RPMI7951 (cell line): ENCODE data around the gene PIAS2. TPM values are rescaled to one million over a fixed set of nuclear protein-coding genes. Genes with fewer than 3 reads are reported as not detected.
"Not testable (repeated sequence)": the region's sequence is repeated elsewhere in the genome, so short reads cannot be mapped to it uniquely, and the experiment has no call there.

Experiments
- DNase-seq: peaks from one replicate; pipeline ENCODE4 v3.0.0-alpha.2; 2012; ENCODE audit warnings: low read depth
- total RNA-seq: library from RNA; depleted of rRNA; stranded (reverse); fragments of >200 nt; shearing (Covaris generic); gene quantifications from 2 replicates; pipeline ENCODE4 v1.2.3, GENCODE V29; 2014

Gene PIAS2
- total RNA-seq, 1 experiment from 2014 or later = 23.8 TPM

DNA sequence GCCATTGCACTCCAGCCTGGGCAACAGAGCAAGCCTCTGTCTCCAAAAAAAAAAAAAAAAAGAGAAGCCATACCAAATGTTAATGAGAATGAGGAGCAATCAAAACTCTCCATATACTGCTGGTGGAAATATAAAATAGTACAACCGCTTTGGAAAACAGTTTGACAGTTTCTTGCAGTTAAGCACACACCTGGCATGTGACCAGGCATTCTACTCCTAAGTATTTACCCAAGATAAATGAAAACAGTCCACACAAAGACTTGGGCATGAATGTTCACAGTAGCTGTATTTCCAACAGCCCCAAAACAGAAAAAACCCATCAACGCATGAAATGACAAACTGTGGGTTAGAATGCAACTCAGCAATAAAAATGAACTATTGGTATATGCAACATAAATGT is 84.5 kb downstream of the PIAS2 start:
- DNase-seq = no peak

- not testable (repeated sequence) for DNase-seq
Observed at GRCh38 chr18:46832422-46832821, 84.9 kb downstream of the PIAS2 start.

DNA sequence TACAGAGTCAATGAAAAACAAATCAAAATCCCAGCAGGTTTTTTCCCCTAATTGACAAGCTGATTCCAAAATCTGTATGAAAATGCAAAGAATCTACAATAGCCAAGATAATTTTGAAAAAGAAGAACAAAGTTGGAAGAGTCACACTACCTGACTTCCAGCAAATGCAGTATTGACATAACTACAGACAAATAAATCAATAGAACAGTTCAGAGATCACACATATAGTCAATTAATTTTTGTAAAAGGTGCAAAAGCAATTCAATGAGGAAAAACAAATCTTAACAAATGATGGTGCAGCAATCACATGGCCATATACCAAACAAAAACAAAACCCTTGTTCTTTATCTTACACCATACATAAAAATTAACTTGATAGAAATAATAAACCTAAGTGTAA is 85.9 kb downstream of the PIAS2 start:
- no peak for DNase-seq

- no peak for DNase-seq
Observed at GRCh38 chr18:46830633-46831032, 86.7 kb downstream of the PIAS2 start.

DNA sequence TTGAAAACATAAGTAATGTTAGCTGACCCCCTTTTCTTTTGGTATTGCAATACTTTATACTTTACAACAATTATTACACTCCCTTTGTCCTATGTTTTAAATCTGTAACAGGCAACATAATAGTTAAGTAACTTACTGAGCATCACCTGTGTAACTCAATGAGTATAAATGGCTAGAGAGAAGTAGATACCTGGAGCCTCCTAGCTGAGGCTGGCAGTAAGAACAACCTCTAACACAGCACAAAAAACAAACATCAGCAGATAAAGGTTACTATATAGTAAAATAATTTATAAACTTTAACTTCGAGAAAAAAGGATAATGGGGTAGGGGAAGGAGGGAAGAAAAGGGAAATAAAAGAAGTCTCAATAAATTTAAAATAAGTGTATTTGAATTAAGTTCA is 87.4 kb downstream of the PIAS2 start:
- no peak for DNase-seq

DNA sequence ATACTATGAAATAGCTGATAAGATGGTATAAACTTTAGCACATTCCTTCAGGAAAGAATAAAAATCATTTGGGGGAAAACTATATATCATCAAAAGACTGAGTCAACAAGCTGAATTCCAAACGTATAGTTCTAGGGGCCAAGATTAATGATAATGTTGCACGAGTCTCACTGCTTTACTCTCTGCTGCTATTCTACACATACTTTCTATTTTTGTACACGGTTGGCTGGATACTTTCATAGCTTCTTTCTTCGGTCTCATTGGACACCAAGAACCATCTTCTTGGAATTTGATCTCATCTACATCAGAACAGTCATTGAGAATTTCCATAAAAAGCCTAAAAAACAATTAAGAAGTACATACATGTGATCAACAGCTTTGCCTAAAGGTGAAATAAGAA is 87.8 kb downstream of the PIAS2 start:
- DNase-seq = no peak

GRCh38 chr18:46821856-46822711 is 95.2 kb downstream of the PIAS2 start:
- DNase-seq = no peak

DNA sequence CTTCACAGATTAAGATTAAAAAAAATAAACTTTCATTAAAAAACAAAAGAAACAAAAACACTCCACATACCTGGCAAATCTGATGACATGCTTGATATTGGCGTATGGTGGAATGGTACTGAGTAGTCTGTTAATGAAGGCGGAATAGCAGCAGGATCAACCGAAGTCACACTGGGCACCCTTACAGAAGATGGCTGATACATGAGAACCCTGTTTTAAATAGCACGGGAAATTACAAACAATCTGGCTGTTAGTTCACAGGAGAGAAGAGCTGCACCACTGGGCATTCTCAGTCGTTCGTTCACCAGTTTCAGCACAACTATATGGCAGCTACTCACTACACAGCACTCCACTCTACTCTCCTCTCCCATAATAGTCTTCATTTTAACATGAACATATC is 96.4 kb downstream of the PIAS2 start:
- DNase-seq = no peak

- DNase-seq = no peak
Observed at GRCh38 chr18:46815661-46816060, 101.6 kb downstream of the PIAS2 start.

GRCh38 chr18:46814399-46814798 is 102.9 kb downstream of the PIAS2 start:
- no peak for DNase-seq

GRCh38 chr18:46812311-46812710 is 105.0 kb downstream of the PIAS2 start:
- DNase-seq = no peak

GRCh38 chr18:46810481-46811000 is 106.8 kb downstream of the PIAS2 start:
- DNase-seq = no peak

DNA sequence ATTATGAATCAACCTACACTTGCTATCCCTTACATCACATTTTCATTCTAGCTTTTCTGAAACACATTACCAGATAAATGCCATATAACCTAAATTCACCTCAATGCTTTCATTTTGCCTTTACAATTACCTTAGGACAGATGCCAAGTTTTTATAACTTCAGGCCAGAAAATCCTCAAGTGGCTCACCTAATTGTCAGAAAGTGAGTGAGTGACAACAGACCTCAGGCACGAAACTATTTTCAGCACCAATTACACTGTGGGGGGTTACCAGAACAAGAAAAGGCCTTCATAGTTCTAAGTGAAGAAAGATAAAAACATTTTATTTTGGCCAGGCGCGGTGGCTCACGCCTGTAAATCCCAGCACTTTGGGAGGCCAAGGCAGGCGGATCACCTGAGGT is 108.2 kb downstream of the PIAS2 start:
- DNase-seq = no peak

- not testable (repeated sequence) for DNase-seq
Observed at GRCh38 chr18:46795945-46796344, 121.4 kb downstream of the PIAS2 start.

GRCh38 chr18:46794607-46795006 is 122.7 kb downstream of the PIAS2 start:
- DNase-seq = no peak

DNA sequence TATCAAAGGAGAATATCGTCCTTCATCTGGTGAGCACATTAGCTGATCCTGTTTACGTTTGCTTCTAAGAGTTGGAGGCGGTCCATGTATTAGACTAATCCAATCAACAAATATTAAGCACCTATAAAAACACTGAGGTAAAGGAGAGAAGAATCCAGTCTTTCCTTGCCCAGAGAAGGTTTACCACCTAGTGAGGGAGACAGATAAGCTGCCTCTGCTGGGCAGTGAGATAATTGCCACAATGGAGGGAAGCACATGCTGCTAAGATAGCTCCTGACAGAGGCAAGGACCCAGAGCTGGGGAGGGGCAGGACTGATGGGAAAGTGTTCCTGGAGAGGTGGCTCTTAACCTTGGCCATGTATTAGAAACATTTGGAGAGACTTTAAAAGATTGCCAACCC is 123.7 kb downstream of the PIAS2 start:
- DNase-seq = peak; percentile 4

DNA sequence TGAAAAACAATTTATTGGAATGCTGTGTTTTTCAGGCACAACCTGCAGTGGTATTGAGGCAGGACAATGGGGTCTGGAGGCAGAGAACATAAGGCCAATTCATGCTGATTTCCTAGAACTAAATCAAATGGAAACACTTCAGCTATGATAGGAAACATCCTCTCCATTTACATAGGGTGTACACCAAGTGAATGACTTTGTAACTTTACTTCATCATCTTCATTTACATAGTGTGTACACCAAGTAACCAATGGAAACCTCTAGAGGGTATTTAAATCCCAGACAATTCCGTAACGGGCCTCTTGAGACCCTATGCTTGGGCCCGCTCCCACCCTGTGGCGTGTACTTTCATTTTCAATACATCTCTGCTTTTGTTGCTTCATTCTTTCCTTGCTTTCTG is 128.2 kb downstream of the PIAS2 start:
- DNase-seq = no peak

- no peak for DNase-seq
Observed at GRCh38 chr18:46787674-46788073, 129.6 kb downstream of the PIAS2 start.

DNA sequence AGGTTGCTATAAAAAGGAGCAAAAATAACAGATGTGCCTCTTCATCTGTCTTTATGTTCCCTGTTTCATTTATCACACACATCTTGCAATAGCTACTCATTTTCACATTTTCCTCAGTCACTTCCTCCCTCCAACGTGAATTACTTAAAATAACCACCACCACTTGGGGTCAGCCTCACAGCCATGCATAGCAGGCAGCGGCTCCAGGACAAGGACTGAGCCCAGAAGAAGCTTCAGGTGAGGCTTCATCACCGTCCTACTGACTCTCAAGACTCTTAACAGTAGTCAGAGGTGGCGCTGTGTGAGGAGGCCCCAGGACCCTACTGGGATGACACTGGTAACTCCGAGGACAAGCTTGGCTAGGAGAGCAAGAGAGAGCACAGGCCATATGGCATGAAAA is 144.9 kb downstream of the PIAS2 start:
- no peak for DNase-seq

GRCh38 chr18:46771141-46771540 is 146.2 kb downstream of the PIAS2 start:
- DNase-seq = no peak

DNA sequence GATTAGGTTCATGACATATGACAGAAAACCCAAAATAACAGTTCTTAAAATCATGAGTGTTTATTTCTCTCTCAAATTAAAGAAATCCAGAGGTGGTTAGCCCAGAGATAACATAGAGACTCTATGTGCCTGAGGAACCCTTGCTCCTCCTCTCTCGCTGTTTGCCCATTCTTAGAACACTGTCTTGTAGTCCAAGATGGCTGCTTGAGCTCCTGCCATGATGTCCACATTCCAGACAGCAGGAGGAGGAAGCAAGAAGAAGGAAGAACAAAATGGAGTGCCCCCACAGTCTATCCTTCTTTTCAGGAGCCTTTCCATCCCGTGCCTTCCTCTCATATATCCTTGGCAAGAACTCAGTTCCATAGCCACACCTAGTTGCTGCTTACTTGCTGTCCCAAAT is 146.6 kb downstream of the PIAS2 start:
- no peak for DNase-seq

GRCh38 chr18:46768166-46768921 is 149.0 kb downstream of the PIAS2 start:
- no peak for DNase-seq

GRCh38 chr18:46767217-46767616 is 150.1 kb downstream of the PIAS2 start:
- DNase-seq = no peak
